Measurements from ENCODE around the gene PELI1.
"Not testable (repeated sequence)": the region's sequence is repeated elsewhere in the genome, so short reads cannot be mapped to it uniquely, and the experiment has no call there.

The PELI1 gene

DNA sequence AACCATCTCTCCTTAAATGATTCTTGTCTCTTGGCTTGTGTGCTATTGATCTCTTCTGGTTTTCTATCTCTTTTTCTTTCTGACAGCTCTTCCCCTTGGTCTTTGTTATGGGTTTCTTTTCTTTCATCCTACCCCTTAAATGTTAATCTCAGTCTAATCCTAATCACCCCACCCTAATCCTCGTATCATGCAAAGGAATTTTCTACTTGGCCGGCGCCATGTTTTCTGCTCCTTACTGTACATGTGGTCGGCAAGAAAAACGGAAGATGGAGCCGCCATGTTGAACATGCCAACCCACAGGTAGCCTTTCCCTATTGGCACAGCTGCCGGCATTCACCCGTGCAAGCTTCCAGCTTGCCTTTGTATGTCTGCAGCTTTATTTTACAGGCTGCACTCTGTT is 63.2 kb downstream of the PELI1 start:
- no peak overlapping the region for H3K27ac ChIP-seq
- intact Hi-C loops (cut with DNase I; ENCODE audit: low total_unique reads), result no loop called here
- no peaks in the 10 kb centered on the region for H3K36me3 ChIP-seq
- H3K27me3 ChIP-seq, result no peaks in the 10 kb centered on the region
- H3K9me3 ChIP-seq, result no peaks in the 10 kb centered on the region
- H3K4me3 ChIP-seq, result no peak overlapping the region
- H3K4me1 ChIP-seq, result no peaks in the 10 kb centered on the region
- no peak for DNase-seq
- TF ChIP-seq, protein P1, sequence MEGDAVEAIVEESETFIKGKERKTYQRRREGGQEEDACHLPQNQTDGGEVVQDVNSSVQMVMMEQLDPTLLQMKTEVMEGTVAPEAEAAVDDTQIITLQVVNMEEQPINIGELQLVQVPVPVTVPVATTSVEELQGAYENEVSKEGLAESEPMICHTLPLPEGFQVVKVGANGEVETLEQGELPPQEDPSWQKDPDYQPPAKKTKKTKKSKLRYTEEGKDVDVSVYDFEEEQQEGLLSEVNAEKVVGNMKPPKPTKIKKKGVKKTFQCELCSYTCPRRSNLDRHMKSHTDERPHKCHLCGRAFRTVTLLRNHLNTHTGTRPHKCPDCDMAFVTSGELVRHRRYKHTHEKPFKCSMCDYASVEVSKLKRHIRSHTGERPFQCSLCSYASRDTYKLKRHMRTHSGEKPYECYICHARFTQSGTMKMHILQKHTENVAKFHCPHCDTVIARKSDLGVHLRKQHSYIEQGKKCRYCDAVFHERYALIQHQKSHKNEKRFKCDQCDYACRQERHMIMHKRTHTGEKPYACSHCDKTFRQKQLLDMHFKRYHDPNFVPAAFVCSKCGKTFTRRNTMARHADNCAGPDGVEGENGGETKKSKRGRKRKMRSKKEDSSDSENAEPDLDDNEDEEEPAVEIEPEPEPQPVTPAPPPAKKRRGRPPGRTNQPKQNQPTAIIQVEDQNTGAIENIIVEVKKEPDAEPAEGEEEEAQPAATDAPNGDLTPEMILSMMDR (IDR thresholded peaks at IDR 0.05), result no peak

DNA sequence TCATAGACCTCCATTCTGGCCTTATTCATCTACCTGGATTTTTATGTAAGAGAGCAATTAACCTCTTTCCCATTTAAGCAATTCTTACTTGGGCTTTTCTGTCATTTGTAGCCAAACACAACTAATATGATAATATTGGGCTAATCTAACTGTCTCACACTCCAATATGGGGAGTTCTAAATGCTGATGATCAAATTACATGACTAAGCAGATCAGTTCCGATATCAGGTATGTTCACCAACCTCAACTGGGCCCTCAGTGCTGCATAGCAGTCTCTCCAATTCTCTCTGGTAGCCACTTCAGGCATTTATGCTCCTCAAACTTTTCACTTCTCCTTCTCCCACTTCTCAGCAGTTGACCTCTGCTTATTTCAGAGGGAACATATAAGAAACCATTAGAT is 64.0 kb downstream of the PELI1 start:
- Histone ChIP-seq H3K36me3 (no peaks in the 10 kb centered on the region), H3K4me3 (no peak overlapping the region), H3K27ac (no peak overlapping the region), H3K27me3 (no peaks in the 10 kb centered on the region), H3K4me1 (no peaks in the 10 kb centered on the region), H3K9me3 (no peaks in the 10 kb centered on the region)
- intact Hi-C loops (cut with DNase I; ENCODE audit: low total_unique reads), result no loop called here
- TF ChIP-seq, protein P1 (IDR thresholded peaks at IDR 0.05), result no peak
- no peak for DNase-seq

DNA sequence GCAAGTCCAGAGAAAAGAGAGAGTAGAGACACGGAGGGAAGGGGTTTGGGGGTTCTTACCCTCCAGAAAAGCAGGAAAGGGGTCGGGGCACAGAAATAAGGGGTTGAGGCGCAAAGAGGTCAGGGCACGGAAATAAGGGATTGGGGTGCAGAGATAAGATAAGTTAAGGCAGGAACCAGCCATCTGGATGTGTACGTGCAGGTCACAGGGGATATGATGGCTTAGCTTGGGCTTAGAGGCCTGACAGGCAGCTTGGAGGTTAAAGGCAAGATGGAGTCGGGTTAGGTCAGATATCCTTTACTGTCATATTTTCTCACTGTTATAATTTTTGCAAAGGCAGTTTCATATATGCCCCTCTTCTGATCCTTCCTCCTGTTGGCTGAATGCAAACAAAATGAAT is 64.5 kb downstream of the PELI1 start:
- H3K4me1 ChIP-seq; DNase-seq; H3K9me3 ChIP-seq; intact Hi-C loops (cut with DNase I; ENCODE audit: low total_unique reads); H3K27me3 ChIP-seq; H3K27ac ChIP-seq; H3K36me3 ChIP-seq; H3K4me3 ChIP-seq: not testable (repeated sequence)

DNA sequence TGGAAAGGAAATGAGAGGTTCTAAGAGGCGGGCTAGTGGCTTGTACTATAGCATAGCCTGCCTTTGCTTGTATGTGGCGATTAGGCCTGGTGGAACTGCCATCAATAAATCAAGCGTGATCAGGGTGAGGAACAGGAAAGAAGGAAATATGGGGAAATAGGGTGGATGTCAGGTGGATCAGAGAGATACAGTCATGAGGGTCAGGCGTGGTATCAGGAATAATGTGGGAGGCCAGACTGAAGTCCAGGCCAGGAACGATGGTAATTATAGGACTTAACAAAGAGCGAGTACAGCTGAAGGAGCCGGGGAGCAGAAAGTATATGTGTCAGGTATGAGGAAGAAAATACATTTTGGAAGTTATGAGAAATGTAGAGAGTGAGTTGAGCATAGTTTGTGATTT is 67.4 kb downstream of the PELI1 start:
- H3K4me3 ChIP-seq; H3K36me3 ChIP-seq; H3K27me3 ChIP-seq; H3K4me1 ChIP-seq; H3K27ac ChIP-seq; intact Hi-C loops (cut with DNase I; ENCODE audit: low total_unique reads); H3K9me3 ChIP-seq; DNase-seq: not testable (repeated sequence)

DNA sequence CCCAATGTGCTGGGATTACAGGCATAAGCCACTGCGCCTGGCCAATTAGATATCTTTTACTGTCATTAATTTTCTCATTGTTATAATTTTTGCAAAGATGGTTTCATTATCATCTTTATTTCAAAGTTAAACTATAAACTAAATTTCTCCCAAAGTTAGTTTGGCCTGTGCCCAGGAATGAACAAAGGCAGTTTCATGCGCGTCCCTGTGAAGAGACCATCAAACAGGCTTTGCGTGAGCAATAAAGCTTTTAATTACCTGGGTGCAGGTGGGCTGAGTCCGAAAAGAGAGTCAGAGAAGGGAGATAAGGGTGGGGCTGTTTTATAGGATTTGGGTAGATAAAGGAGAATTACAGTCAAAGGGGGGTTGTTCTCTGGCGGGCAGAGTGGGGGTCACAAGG is 69.6 kb downstream of the PELI1 start:
- H3K27me3 ChIP-seq; H3K9me3 ChIP-seq; H3K4me3 ChIP-seq; H3K27ac ChIP-seq; H3K36me3 ChIP-seq; DNase-seq; intact Hi-C loops (cut with DNase I; ENCODE audit: low total_unique reads); H3K4me1 ChIP-seq: not testable (repeated sequence)

DNA sequence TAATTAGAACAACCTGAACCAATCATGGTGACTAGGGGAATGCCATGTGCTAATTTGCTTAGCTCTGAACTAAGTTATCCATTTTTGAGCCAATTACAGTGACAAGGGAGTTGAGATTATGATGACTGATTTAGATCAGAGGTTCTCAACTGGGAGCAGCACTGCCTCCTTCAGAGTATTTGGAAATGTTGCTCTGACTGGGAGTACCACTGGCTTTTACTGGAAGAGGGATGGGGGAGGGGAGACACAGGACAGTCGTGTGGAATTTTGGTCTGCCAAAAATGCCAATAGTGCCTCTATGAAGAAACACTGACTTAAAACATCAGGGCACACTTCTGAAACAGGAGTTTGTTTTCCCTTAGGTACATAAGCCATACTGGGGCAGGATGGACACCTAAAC is 76.9 kb downstream of the PELI1 start:
- intact Hi-C loops (cut with DNase I; ENCODE audit: low total_unique reads), result no loop called here
- Histone ChIP-seq H3K4me3 (no peak overlapping the region), H3K9me3 (no peaks in the 10 kb centered on the region), H3K27me3 (no peaks in the 10 kb centered on the region), H3K36me3 (no peaks in the 10 kb centered on the region), H3K27ac (no peak overlapping the region), H3K4me1 (peaks cover 0 to 12% (median 0%) of the 10 kb centered on the region in 4 donors)
- TF ChIP-seq, protein P1 (IDR thresholded peaks at IDR 0.05), result no peak
- no peak for DNase-seq

DNA sequence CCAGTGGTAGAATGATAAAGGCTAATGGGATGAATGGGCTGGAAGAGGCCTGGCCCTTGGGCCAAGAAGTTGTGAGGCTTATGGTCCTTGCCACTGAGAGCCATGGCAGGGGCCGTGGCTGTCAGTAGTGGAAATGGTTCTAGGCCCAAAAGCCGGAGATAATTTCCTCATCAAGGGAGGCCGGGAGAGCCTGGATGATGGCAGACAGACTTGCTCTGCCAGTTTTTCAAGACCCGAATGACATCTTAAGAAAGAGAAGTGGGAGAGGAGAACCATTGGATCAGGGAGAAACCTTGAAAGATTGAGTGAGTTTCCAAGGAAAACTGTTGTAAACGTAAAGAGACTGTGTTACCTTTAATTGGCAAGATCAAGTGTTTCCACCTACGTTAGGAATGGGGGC is 78.7 kb downstream of the PELI1 start:
- intact Hi-C loops (cut with DNase I; ENCODE audit: low total_unique reads), result no loop called here
- Histone ChIP-seq H3K9me3 (no peaks in the 10 kb centered on the region), H3K4me3 (no peak overlapping the region), H3K27me3 (no peaks in the 10 kb centered on the region), H3K4me1 (peaks cover 0 to 12% (median 0%) of the 10 kb centered on the region in 4 donors), H3K36me3 (no peaks in the 10 kb centered on the region), H3K27ac (no peak overlapping the region)
- TF ChIP-seq, protein P1 (IDR thresholded peaks at IDR 0.05), result no peak
- DNase-seq, result no peak

Data from tibial artery (tissue), 4 donors.